ENCODE measurements around the gene MACC1.

MACC1 gene

GRCh38 chr7:20229646-20230500, 12.7 kb upstream of the MACC1 start:
- DNase-seq (ENCODE audit: low read depth): no peak

- no peak for DNase-seq (ENCODE audit: low read depth)
Measured at GRCh38 chr7:20229081-20229480, 11.9 kb upstream of the MACC1 start.

DNA sequence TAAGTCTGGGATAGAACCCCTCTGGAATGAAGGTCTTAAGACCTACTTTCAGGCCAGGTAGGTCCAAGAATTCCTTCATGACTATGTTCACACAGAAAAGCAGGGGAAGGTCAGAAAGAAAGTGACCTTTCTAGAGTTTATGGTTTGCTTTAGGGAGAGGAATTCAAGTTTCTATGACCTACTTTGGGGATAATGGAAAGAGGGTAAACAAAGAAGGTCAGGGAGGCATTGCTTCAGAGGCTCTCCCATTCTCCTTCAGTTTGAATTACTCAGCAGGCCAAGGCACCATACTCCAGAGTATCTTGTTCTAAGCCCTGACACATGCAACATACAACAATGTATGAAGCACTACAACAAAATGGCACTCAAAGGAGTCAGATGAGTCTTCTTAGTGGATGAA, 11.5 kb upstream of the MACC1 start:
- DNase-seq (ENCODE audit: low read depth): no peak

DNA sequence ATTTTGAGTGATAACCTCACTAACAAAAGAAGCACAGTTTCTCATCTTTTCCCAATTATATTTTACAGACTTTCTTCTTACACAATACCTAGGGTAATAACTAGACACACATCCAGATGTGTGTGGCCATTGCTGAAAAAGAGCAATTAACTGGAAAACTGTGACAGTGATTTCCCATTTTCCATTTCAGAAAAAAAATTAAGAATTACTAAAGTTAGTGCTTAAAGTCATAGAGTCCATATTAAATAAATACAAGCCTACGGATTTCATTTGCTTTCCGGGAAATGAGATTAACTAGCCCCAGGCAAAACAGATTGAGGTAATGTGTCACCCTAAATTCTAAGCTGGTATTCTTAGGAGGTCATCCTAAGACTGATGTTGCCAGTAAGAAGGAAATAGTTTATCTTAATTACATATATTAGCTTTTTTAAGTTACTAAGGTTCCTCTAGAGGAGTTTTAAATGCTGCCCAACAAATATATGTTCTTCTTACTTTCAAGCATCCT, 10.2 kb upstream of the MACC1 start:
- no peak for DNase-seq (ENCODE audit: low read depth)

DNA sequence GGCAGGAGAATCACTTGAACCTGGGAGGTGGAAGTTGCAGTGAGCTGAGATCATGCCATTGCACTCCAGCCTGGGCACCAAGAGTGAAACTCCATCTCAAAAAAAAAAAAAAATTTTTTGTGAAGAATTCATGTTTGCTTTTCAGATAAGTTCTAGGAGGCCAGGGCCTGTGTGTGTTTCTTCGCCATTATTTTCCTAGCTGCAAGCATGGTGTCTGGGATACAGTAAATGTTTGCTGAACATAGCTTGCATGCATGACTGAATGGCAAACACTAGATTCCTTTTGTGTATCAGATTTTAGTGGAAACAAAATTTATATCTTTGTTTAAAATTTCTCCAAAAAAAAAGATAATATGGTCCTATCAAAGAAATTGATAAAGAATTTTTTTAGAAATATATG, 9.7 kb upstream of the MACC1 start:
- no peak for DNase-seq (ENCODE audit: low read depth)

GRCh38 chr7:20225384-20225783, 8.2 kb upstream of the MACC1 start:
- no peak for DNase-seq (ENCODE audit: low read depth)

GRCh38 chr7:20224025-20224424, 6.8 kb upstream of the MACC1 start:
- DNase-seq (ENCODE audit: low read depth): no peak

DNA sequence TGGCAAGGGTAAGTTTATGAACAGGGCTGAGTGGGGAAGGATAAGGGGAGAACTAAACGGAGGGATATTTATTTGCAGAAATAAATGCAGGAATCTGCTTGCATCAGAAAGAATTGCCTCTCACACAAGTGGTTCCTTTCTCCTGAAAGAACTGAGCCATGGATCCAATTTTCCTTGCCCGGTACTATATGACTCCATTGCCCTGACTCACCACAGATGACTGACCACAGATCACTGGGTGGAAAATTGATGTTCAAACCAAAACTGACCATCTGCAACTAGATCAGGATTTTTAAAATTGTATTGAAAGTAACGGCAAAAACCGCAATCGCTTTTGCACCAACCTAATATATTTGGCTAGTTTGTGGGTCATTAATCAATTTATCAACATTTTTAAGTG, 6.2 kb upstream of the MACC1 start:
- DNase-seq (ENCODE audit: low read depth): no peak

GRCh38 chr7:20222219-20222828, 5.1 kb upstream of the MACC1 start:
- DNase-seq (ENCODE audit: low read depth): no peak

DNA sequence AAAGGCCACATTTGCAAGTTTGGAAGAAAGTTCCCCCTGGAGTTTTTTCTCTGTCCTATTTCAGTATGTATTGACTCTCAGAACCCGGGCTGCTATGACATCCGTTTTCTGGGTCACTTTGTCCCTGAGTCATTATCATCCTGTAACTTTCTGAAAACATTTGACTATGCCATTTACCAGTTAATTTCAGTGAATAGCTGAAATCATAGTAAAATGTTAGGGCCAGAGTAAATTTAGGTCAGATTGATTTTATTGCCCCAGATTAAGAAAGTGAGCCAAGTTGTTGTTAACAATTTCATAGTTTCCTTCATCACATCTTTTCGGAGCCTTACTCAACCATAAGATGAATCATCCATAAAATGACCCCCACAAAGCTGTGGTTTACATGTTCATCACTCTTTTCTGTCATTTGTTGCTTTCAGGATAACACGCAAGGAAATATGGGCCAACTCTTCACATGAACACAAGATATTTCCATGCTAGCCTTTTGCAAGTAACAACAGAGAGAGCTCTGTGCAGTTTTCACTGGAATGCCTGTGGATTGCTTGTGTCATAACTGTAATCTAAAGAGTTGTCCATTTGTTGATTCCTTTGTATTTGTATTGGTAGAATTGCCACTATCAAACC, 3.9 kb upstream of the MACC1 start:
- DNase-seq (ENCODE audit: low read depth): no peak

DNA sequence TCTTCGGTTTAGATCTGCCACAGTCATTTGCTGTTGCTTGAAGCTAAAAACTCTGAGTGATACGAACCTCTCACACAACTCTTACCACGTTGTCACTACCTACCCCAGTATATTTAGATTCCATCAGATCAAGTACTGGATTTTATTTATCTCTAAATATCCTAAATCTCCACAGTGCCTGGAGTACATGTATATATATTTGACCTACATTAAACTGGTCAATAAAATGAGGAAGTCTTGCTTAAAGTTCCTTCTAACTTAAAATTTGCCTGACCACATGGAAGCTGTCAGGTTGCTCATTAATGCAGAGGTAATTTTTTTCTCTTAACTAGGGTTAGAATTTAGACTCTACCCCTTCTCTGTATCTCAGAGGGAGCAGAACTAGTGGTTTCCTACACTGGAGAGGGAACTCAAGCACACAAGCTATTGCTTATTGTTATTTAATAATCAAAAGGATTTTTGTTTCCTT, 3.1 kb upstream of the MACC1 start:
- DNase-seq (ENCODE audit: low read depth): no peak

DNA sequence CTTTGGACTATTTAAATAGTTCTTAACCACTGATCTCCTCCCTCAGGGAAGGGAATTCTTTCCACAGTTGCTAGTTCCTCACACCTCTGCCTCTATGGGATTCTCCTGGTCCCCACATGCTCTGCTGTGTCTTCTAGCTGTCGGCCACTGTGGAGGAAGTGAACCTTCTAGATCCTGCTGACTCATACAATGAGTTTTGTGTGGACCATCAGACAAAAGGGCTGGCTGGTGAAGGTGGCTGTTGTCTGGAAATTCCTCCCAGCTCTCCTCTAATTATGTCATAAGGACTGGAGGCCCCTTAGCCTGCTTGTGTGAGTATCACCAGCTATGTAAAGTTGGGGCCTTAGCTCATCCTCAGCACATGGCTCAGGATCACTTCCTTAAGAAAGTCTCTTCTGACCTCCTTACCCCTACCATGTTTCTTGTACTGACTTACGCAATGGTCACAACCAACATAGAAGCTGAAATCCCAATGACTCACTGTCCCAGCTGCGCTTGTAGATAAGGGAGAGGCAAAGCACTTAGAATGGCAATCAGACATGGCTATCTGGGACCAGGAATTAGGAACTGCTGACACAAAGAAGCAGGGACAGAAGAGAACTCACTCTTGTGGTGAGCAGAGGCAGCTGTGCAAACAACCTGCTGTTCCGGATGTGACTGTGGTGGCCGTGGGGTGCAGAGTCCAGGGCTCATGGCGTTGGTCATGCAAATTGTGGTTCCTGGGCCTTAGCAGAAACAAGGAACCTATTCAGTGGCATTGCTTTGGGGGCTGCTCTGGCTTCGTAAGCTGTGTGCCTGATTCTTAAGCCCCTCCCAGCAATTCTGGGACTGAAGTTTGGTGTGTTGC, 2.5 kb upstream of the MACC1 start:
- peak; percentile 95 for DNase-seq (ENCODE audit: low read depth)

DNA sequence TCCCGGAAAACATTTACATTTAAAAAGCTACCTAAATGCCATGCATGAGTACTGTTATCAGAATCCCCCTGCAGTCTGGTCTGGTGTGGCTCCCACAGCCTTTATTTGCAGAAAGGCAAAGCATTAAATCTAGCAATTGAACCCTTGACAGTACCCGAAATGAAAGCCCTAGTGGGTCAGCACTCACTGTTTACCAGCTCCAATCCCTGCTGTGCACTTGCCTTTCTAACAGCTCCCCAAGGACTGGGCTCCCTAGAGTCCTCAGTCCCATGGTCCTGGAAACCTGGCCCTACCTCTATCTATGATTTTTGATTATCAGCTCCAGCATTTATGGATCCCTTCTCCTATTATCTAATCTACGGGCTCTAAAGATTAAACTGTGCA, 1.9 kb upstream of the MACC1 start:
- no peak for DNase-seq (ENCODE audit: low read depth)

DNA sequence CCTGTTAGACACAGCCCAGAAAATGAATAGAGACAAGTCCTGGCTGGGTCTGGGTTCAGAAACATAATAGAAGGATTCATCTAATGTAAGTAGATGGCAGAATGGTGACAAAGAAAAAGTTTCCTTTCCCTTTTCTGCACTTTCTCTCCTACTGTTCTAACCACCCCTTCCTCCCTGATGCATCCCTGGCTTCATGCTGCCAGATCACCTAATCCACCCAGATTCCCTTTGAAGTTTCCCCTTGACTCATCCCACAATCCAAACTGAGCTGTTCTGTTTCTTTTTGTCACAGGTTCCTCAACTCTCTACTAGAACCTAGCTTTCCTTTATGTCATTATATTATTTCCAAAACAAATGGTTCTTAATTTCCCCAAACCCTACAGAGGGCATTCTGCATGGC, 1.1 kb upstream of the MACC1 start:
- DNase-seq (ENCODE audit: low read depth): no peak

DNA sequence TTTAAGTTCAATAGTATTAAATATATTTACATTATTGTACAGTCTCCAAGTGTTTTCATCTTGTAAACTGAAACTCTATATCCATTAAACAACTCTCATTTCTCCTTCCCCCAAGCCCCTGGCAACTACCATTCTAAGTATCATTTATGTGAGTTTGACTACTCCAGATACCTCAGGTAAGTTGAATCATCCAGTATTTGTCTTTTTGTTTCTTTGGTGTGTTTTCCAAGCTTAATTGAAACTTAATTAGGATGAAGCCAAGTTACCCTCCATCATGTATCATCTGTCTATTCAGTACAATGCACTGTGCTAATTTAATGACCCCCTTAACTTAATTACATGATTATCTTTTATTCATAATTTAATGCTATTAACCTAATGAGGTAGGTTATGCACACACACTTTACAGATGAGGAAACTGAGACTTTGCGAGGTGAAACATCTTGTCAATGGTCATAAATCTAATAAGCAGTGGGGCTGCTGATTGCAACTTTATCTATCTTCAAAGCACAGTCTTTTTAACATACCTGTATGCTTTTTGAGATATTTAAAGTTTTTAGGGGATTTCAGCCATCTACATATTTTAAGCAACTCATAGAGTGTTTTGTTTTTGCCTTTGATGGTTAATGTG, 663 bp downstream of the MACC1 start:
- DNase-seq (ENCODE audit: low read depth): no peak

DNA sequence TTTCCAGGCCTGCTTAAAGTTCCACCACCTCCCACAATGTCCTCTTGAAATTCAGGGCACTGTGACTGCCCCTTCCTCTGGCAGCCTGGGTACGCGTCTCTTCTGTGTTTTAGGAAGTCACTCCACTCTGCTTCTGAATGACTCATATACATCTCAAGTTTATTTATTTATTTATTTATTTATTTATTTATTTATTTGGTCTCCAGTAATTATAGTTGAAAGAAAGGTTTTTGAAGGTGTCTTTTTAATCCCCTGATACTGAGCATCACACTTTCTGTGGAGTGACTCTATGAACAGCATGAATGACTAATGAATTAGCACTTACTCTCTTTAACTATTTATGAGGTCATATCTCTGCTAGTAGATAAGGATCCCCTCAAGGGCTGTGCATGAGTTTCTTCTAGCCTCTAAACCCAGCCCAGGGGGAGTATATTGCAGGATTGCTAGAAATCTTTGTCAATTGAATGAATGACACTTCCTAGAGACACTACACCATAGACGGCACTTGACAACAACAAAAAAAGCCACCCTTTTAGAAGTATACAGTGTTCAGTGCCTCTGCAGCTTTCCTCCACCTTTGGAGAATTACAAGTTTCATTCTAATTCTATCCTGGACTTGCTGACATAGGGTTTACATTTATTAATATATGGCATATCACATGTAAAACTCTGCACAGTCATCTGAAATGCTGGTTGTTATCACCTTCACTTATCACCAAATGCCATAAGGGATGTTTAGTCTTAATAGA, 2.1 kb downstream of the MACC1 start:
- no peak for DNase-seq (ENCODE audit: low read depth)

DNA sequence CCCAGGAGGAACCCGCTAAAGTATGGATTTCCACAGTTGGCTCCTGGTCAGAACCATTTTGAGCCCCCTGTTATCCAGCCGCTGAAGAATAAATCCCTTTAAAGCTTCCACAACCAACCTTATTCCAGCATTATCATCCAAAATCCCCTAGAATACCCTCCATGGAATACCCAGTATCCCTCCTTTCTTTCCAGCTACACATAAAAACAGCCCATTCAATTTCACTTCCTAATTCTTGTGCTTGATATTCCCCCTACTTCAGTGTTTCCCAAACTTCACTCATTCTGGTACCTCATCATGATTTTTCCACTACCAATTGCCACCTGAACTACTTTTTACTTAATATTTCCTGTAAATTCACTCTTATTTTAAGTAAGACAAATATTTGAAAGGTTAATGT, 3.1 kb downstream of the MACC1 start:
- DNase-seq (ENCODE audit: low read depth): no peak

DNA sequence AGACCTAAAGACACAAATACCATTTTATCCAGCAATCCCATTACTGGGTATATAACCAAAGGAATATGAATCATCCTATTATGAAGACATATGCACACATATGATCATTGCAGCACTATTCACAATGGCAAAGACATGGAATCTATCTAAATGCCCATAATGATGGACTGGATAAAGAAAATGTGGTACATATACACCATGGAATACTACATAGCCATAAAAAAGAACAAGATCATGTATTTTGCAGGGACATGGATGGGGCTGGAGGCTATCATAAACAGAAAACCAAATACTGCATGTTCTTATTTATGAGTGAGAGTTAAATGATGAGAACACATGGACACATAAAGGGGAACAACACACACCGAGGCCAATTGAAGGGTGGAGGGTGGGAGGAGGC, 3.8 kb downstream of the MACC1 start:
- DNase-seq (ENCODE audit: low read depth): no peak

- no peak for DNase-seq (ENCODE audit: low read depth)
Measured at GRCh38 chr7:20211376-20211775, 5.8 kb downstream of the MACC1 start.

DNA sequence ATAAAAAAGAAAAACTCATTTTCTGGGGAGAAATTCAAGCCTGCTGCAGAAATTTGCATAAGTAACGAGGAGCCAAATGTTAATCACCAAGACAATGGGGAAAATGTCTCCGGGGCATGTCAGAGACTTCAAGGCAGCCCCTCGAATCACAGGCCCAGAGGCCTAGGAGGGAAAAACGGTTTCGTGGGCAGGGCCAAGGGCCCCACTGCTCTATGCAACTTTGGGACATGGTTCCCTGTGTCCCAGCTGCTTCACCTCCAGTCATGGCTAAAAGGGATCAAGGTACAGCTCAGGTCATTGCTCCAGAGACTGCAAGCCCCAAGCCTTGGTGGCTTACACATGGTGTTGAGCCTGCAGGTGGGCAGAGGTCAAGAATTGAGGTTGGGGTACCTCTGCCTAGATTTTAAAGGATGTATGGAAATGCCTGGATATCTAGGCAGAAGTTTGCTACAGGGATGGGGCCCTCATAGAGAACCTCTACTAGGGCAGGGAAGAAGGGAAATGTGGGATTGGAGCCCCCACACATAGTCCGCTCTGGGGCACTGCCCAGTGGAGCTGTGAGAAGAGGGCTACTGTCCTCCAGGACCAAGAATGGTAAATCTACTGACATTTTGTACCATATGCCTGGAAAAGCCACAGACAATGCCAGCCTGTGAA, 8.4 kb downstream of the MACC1 start:
- no peak for DNase-seq (ENCODE audit: low read depth)

Measured in HS-27A (cell line).